Astrocyte (in vitro differentiated cells and primary cell): ENCODE data around the gene RNASE11. TPM values are rescaled to one million over a fixed set of nuclear protein-coding genes. Genes with fewer than 3 reads are reported as not detected.

Experiments
- DNase-seq: peaks from one replicate; pipeline ENCODE4 v3.0.0-alpha.2; 2010; ENCODE audit warnings: low read depth
- FAIRE-seq: peaks from 2 replicates; lab custom pipeline; 2011; peaks lifted over from hg19 to GRCh38; lab: Jason Lieb, UNC
- H2AFZ ChIP-seq: 2 replicates; pipeline ENCODE4 v1.6.0; 2012; ENCODE audit warnings: low read depth, low read length, inconsistent platforms
- H3K27ac ChIP-seq: 2 replicates; pipeline ENCODE4 v1.5.1; 2011; ENCODE audit warnings: low read depth, low read length, inconsistent platforms
- H3K27me3 ChIP-seq: 2 replicates; pipeline ENCODE4 v1.6.0; 2011; ENCODE audit warnings: low read length, inconsistent platforms; ENCODE audit not compliant: insufficient read depth
- H3K36me3 ChIP-seq: 2 replicates; pipeline ENCODE4 v1.5.1; 2011; ENCODE audit warnings: low read length, inconsistent platforms; ENCODE audit not compliant: insufficient read depth
- H3K4me1 ChIP-seq: 2 replicates; pipeline ENCODE4 v1.5.1; 2011; ENCODE audit warnings: low read length, inconsistent platforms; ENCODE audit not compliant: insufficient read depth
- H3K4me2 ChIP-seq: 2 replicates; pipeline ENCODE4 v1.6.0; 2012; ENCODE audit warnings: low read length, inconsistent platforms
- H3K4me3 ChIP-seq: 2 replicates; pipeline ENCODE4 v1.5.1; 2011; ENCODE audit warnings: low read depth, mild to moderate bottlenecking, low read length, inconsistent platforms; ENCODE audit not compliant: insufficient read depth
- H3K79me2 ChIP-seq: 2 replicates; pipeline ENCODE4 v1.6.0; 2012; ENCODE audit warnings: mild to moderate bottlenecking, low read length, inconsistent platforms; ENCODE audit not compliant: insufficient read depth
- H3K9ac ChIP-seq: 2 replicates; pipeline ENCODE4 v1.6.0; 2012; ENCODE audit warnings: mild to moderate bottlenecking, low read length, inconsistent platforms
- H3K9me3 ChIP-seq: 2 replicates; pipeline ENCODE4 v1.5.1; 2012; ENCODE audit warnings: low read depth, mild to moderate bottlenecking, low read length, inconsistent platforms; ENCODE audit not compliant: insufficient read depth
- H4K20me1 ChIP-seq: 2 replicates; pipeline ENCODE4 v1.6.0; 2012; ENCODE audit warnings: low read length, inconsistent platforms; ENCODE audit not compliant: insufficient read depth
- H3K27ac Mint-ChIP-seq: one replicate; pipeline ENCODE4 v1.8.0; 2021; ENCODE audit warnings: mild to moderate bottlenecking, mixed read lengths; ENCODE audit not compliant: unreplicated experiment
- H3K27me3 Mint-ChIP-seq: one replicate; pipeline ENCODE4 v1.8.0; 2021; ENCODE audit warnings: low read depth, mixed read lengths; ENCODE audit not compliant: unreplicated experiment
- H3K36me3 Mint-ChIP-seq: one replicate; pipeline ENCODE4 v1.8.0; 2021; ENCODE audit warnings: low read depth, mixed read lengths; ENCODE audit not compliant: unreplicated experiment
- H3K4me1 Mint-ChIP-seq: one replicate; pipeline ENCODE4 v1.8.0; 2021; ENCODE audit warnings: low read depth, mixed read lengths; ENCODE audit not compliant: unreplicated experiment
- H3K4me3 Mint-ChIP-seq: one replicate; pipeline ENCODE4 v1.8.0; 2021; ENCODE audit warnings: mild to moderate bottlenecking, moderate library complexity, mixed read lengths; ENCODE audit not compliant: unreplicated experiment
- H3K9me3 Mint-ChIP-seq: one replicate; pipeline ENCODE4 v1.8.0; 2021; ENCODE audit warnings: mild to moderate bottlenecking, mixed read lengths; ENCODE audit not compliant: unreplicated experiment
- EZH2 ChIP-seq: IDR thresholded peaks from 2 replicates; pipeline ENCODE4 v1.6.1; 2012; ENCODE audit warnings: mild to moderate bottlenecking, low read length, inconsistent platforms; ENCODE audit not compliant: insufficient read depth
- total RNA-seq: library from RNA; stranded (reverse); gene quantifications from 2 replicates; pipeline ENCODE4 v1.2.1, GENCODE V29; 2021
- TF ChIP-seq, protein P1 (sequence below): IDR thresholded peaks from 2 replicates; pipeline ENCODE4 v1.5.1; 2011; ENCODE audit warnings: low read depth, mild to moderate bottlenecking, inconsistent platforms, low read length, moderate library complexity; ENCODE audit not compliant: insufficient read depth

The RNASE11 gene
- total RNA-seq, 1 donor from 2014 or later: not detected

DNA sequence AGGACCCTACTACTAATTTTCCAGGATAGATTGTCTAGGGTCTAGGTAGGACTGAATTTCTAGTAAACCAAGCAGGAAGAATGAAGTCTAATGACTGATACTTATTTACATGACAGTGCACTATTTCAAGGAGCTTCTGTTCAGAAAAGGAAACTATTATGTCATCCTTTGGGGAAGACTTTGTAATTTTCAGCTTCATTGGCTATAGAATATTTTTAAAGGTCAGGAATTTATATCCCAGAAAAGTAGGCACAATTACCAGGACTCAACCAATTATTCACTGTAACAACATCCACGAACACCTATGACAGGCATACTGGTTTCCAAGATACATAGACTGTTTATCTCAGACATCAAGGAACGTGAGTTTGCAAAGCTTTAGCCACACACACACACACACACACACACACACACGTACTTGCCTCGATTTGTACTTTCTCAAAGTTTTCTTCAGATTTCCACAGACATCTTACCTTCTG lies 30.5 kb upstream of the RNASE11 start:
- Histone ChIP-seq H3K9ac (no peak overlapping the region), H3K4me1 (no peaks in the 10 kb centered on the region), H3K4me3 (no peak overlapping the region), H3K9me3 (no peaks in the 10 kb centered on the region), H3K4me2 (no peak overlapping the region), H2AFZ (no peak overlapping the region), H3K27me3 (peaks cover 2% of the 10 kb centered on the region), H3K36me3 (no peaks in the 10 kb centered on the region), H3K27ac (no peak overlapping the region), H4K20me1 (no peaks in the 10 kb centered on the region), H3K79me2 (no peaks in the 10 kb centered on the region)
- no peak for TF ChIP-seq EZH2
- TF ChIP-seq, protein P1, sequence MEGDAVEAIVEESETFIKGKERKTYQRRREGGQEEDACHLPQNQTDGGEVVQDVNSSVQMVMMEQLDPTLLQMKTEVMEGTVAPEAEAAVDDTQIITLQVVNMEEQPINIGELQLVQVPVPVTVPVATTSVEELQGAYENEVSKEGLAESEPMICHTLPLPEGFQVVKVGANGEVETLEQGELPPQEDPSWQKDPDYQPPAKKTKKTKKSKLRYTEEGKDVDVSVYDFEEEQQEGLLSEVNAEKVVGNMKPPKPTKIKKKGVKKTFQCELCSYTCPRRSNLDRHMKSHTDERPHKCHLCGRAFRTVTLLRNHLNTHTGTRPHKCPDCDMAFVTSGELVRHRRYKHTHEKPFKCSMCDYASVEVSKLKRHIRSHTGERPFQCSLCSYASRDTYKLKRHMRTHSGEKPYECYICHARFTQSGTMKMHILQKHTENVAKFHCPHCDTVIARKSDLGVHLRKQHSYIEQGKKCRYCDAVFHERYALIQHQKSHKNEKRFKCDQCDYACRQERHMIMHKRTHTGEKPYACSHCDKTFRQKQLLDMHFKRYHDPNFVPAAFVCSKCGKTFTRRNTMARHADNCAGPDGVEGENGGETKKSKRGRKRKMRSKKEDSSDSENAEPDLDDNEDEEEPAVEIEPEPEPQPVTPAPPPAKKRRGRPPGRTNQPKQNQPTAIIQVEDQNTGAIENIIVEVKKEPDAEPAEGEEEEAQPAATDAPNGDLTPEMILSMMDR: no peak
- no peaks in the 10 kb centered on the region for H3K4me1 Mint-ChIP-seq
- FAIRE-seq (no peak), DNase-seq (no peak)
- no peak overlapping the region for H3K27ac Mint-ChIP-seq
- H3K9me3 Mint-ChIP-seq: no peaks in the 10 kb centered on the region
- no peaks in the 10 kb centered on the region for H3K36me3 Mint-ChIP-seq
- H3K27me3 Mint-ChIP-seq: peaks cover 2% of the 10 kb centered on the region
- no peak overlapping the region for H3K4me3 Mint-ChIP-seq

DNA sequence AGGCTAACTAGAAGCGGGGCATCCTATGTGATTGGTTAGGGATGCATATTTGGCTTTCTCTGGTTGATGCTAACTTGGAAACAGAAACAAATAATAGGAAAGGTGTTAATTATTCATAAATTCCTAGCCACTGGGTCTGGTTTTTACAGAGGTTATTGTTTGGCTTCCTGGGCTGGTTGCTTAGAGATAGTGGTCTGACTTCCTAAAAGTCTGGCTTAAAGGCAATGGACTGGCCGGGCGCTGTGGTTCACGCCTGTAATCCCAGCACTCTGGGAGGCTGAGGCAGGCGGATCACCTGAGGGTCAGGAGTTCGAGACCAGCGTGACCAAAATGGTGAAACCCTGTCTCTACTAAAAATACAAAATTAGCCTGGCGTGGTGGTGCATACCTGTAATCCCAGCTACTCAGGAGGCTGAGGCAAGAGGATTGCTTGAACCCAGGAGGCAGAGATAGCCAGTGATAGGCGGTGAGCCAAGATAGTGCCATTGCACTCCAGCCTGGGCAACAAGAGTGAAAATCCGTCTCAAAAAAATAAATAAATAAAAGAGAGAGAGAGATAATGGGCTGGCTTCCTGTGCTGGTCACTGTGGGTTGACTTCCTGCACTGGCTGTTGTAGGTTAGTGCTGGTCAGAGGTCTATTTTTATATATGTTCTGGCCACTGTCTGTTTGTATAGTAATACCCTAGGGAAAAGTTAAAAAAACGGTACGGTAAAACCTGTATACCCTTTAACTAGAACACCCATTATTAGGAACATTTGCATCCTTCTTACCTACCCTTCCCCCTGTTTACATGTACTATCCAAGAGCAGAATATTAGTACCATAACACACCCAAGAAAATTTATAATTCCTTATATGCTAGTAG lies 29.6 kb upstream of the RNASE11 start:
- FAIRE-seq (no peak), DNase-seq (no peak)
- TF ChIP-seq EZH2: no peak
- TF ChIP-seq, protein P1: no peak
- Histone ChIP-seq H3K4me1 (no peaks in the 10 kb centered on the region), H2AFZ (no peak overlapping the region), H3K27ac (no peak overlapping the region), H3K9me3 (no peaks in the 10 kb centered on the region), H3K79me2 (no peaks in the 10 kb centered on the region), H3K4me2 (no peak overlapping the region), H3K4me3 (no peak overlapping the region), H3K9ac (no peak overlapping the region), H3K27me3 (no peaks in the 10 kb centered on the region), H3K36me3 (no peaks in the 10 kb centered on the region), H4K20me1 (peaks cover 6% of the 10 kb centered on the region)
- Mint-ChIP-seq H3K4me1 (no peaks in the 10 kb centered on the region), H3K36me3 (no peaks in the 10 kb centered on the region), H3K27ac (no peak overlapping the region), H3K27me3 (peaks cover 2% of the 10 kb centered on the region), H3K4me3 (no peak overlapping the region), H3K9me3 (no peaks in the 10 kb centered on the region)

DNA sequence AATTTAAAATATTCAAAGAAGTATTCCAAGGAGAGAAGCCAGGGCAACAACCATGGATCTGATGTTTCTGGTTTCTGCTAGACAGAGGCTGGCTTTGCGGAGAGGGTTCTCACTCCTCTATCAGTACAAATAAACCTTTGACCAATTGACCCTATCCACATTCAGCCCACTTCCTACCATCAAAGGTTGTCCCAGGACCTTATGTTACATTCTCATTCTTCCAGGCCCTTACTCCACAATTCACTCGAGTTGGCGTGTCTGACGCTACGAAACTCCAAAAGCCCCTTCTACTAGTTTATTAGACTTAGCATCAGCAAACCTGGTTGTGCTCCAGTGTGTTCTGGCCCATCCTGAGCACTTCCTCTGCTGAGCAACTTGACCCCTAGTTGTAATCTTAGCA lies 28.2 kb upstream of the RNASE11 start:
- no peaks in the 10 kb centered on the region for H3K4me1 Mint-ChIP-seq
- no peaks in the 10 kb centered on the region for H3K9me3 ChIP-seq
- H3K4me3 Mint-ChIP-seq: no peak overlapping the region
- DNase-seq (no peak), FAIRE-seq (no peak)
- no peaks in the 10 kb centered on the region for H3K36me3 ChIP-seq
- H3K9ac ChIP-seq: no peak overlapping the region
- TF ChIP-seq, protein P1: no peak
- no peak for TF ChIP-seq EZH2
- no peaks in the 10 kb centered on the region for H3K79me2 ChIP-seq
- H2AFZ ChIP-seq: no peak overlapping the region
- H3K4me2 ChIP-seq: no peak overlapping the region
- H4K20me1 ChIP-seq: peaks cover 6% of the 10 kb centered on the region
- no peaks in the 10 kb centered on the region for H3K9me3 Mint-ChIP-seq
- H3K27me3 ChIP-seq: no peaks in the 10 kb centered on the region
- no peaks in the 10 kb centered on the region for H3K4me1 ChIP-seq
- H3K27ac ChIP-seq: no peak overlapping the region
- H3K4me3 ChIP-seq: no peak overlapping the region
- no peaks in the 10 kb centered on the region for H3K27me3 Mint-ChIP-seq
- H3K27ac Mint-ChIP-seq: no peak overlapping the region
- no peaks in the 10 kb centered on the region for H3K36me3 Mint-ChIP-seq
